Occipital lobe (tissue), 2 donors: ENCODE results near the gene HAUS1. TPM values are rescaled to one million over a fixed set of nuclear protein-coding genes. Genes with fewer than 3 reads are reported as not detected.

Experiments
- small RNA-seq: library from RNA; depleted of rRNA; stranded (forward); fragments of <200 nt; gene quantifications from one replicate; pipeline ENCODE3, GENCODE V24; 2014
- total RNA-seq: library from RNA; depleted of rRNA; stranded (reverse); fragments of >200 nt; gene quantifications from one replicate; pipeline ENCODE4 v1.2.3, GENCODE V29; 2014

The HAUS1 gene
- total RNA-seq, 1 donor from 2014 or later, result 34.8 TPM

Small RNA genes within 50 kb of the gene (small RNA-seq; reads per million reads assigned to genes)
- gene RNU6-1278P (not detected), gene RNY4P37 (0.12 reads per million)

Other genes starting within 250 kb of the HAUS1 start
- 35.2 TPM for gene EPG5, start 137.1 kb upstream of the HAUS1 start, total RNA-seq
- 1.6 TPM for gene PSTPIP2, start 32.1 kb upstream of the HAUS1 start, total RNA-seq
- gene ATP5F1A, start 6.1 kb upstream of the HAUS1 start, total RNA-seq, result 642 TPM